CD8-positive, alpha-beta memory T cell (primary cell): ENCODE measurements around the gene HSBP1L1. TPM values are rescaled to one million over a fixed set of nuclear protein-coding genes. Genes with fewer than 3 reads are reported as not detected.
A peak's percentile ranks its signal among the peaks of the same experiment; 100 is the strongest.
"Not testable (repeated sequence)": the region's sequence is repeated elsewhere in the genome, so short reads cannot be mapped to it uniquely, and the experiment has no call there.

Experiments
- CTCF ChIA-PET: fragments of 350-600 bp; sonication (Branson Sonifier 250); formaldehyde crosslinking; loops from one replicate; lab custom pipeline; 2021; ENCODE audit warnings: antibody characterized with exemption; lab: Charles Lee
- POLR2A ChIA-PET: fragments of 350-600 bp; sonication (Branson Sonifier 250); formaldehyde crosslinking; loops from one replicate; lab custom pipeline; 2021; ENCODE audit warnings: antibody characterized with exemption; lab: Charles Lee
- DNase-seq, 5 donors: peaks; one replicate each; pipeline versions ENCODE4 v3.0.0 to v3.0.0-alpha.2; 2020 to 2022; ENCODE audit warnings: mixed read lengths in 1 of 5
- H3K27ac ChIP-seq: one replicate; pipeline ENCODE4 v1.7.0; 2013; ENCODE audit warnings: low read depth, mild to moderate bottlenecking, low read length, moderate library complexity
- H3K27me3 ChIP-seq: 2 replicates; pipeline ENCODE4 v1.7.0; 2013; ENCODE audit warnings: low read length, mild to moderate bottlenecking; ENCODE audit not compliant: insufficient read depth, poor library complexity, severe bottlenecking
- H3K36me3 ChIP-seq: 2 replicates; pipeline ENCODE4 v1.7.0; 2013; ENCODE audit warnings: mild to moderate bottlenecking, low read length, moderate library complexity; ENCODE audit not compliant: insufficient read depth
- H3K4me1 ChIP-seq: 2 replicates; pipeline ENCODE4 v1.7.0; 2013; ENCODE audit warnings: mild to moderate bottlenecking, low read length, moderate library complexity; ENCODE audit not compliant: insufficient read depth
- H3K4me3 ChIP-seq: 2 replicates; pipeline ENCODE4 v1.7.0; 2013; ENCODE audit warnings: mild to moderate bottlenecking, low read length
- H3K9me3 ChIP-seq: 2 replicates; pipeline ENCODE4 v1.7.0; 2013; ENCODE audit warnings: mild to moderate bottlenecking, low read length
- H3K27ac Mint-ChIP-seq, 8 donors: one replicate each; pipeline ENCODE4 v1.8.0; 2020 to 2021; ENCODE audit warnings: mixed read lengths in 8 of 8, mild to moderate bottlenecking in 6 of 8, inconsistent platforms in 3 of 8, moderate library complexity in 3 of 8
- H3K27me3 Mint-ChIP-seq, 2 donors: one replicate each; pipeline ENCODE4 v1.8.0; 2020 to 2021; ENCODE audit warnings: mixed read lengths in 2 of 2, mild to moderate bottlenecking in 1 of 2, moderate library complexity in 1 of 2
- H3K36me3 Mint-ChIP-seq, 3 donors: one replicate each; pipeline ENCODE4 v1.8.0; 2020 to 2021; ENCODE audit warnings: mixed read lengths in 3 of 3, inconsistent platforms in 1 of 3, mild to moderate bottlenecking in 1 of 3
- H3K4me1 Mint-ChIP-seq, 3 donors: one replicate each; pipeline ENCODE4 v1.8.0; 2020 to 2021; ENCODE audit warnings: mixed read lengths in 3 of 3, inconsistent platforms in 1 of 3, mild to moderate bottlenecking in 1 of 3
- H3K4me3 Mint-ChIP-seq, 7 donors: one replicate each; pipeline ENCODE4 v1.8.0; 2020 to 2021; ENCODE audit warnings: mixed read lengths in 7 of 7, mild to moderate bottlenecking in 6 of 7, moderate library complexity in 4 of 7, inconsistent platforms in 2 of 7
- H3K9me3 Mint-ChIP-seq, 5 donors: one replicate each; pipeline ENCODE4 v1.8.0; 2020 to 2022; ENCODE audit warnings: mixed read lengths in 5 of 5, mild to moderate bottlenecking in 3 of 5, moderate library complexity in 2 of 5, inconsistent platforms in 1 of 5
- polyA plus RNA-seq: library from polyadenylated mRNA; unstranded; fragments of 300-500 nt; fragmentation: Illumina TruSeq; gene quantifications from one replicate; pipeline ENCODE4 v1.2.3, GENCODE V29; 2021
- total RNA-seq, 2 experiments: library from RNA; stranded (reverse); gene quantifications; one replicate each; pipeline ENCODE4 v1.2.3, GENCODE V29; 2021

The HSBP1L1 gene
- total and polyA plus RNA-seq, 3 experiments from 2014 or later: 3.3 to 17.2 (median 4.2) TPM

DNA sequence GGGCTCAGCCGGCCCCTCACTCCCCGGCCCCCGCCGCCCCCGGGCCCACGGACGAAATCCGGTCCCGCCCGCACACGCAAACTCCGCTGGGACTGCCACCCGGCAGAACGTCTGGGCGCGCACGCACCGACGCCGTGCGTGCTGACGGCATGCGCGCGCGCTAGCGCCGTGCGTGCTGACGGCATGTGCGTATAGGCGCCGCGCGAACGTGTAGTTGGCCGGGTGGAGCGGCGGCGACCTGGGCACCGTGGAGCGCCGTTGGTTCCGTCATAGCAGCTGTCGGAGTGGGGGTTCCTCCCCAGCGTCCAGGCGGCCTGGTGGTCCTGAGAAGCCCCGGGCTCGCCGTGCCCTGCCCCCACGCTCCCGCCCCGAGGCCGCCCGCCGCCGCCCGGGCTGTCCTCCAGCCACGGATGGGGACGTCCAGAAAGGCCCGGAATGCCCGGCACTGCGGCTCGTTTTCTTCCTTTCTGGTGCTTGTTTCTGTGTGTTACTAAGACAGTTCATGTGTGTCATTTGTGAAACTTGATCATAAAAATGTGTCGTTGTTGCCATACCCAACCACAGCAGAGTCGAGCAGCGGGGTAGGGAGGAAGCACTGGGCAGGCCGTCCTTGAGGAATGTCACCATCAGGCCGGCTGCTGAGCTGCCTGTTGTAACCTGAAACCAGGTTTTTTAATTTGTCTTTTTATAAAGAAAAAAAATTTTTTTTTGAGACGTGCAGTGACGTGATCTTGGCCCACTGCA is 24.2 kb downstream of the HSBP1L1 start, which contains the start of gene TXNL4A:
Gene TXNL4A (minus strand): TSS at position 113 of the 744 bp plus-strand sequence. CDS start 171 bp downstream, outside the sequence.
- Histone ChIP-seq H3K4me3 (peak within 1 kb of the TSS; percentile 88), H3K36me3 (peaks cover 10% of the 10 kb centered on the region), H3K27ac (peak within 1 kb of the TSS; percentile 96), H3K27me3 (no peaks in the 10 kb centered on the region), H3K9me3 (no peaks in the 10 kb centered on the region), H3K4me1 (peaks cover 39% of the 10 kb centered on the region)
- H3K27me3 Mint-ChIP-seq: peaks cover 0 to 2% of the 10 kb centered on the region in 2 donors
- peaks cover 42 to 48% (median 47%) of the 10 kb centered on the region in 3 donors for H3K4me1 Mint-ChIP-seq
- no peaks in the 10 kb centered on the region for H3K9me3 Mint-ChIP-seq
- CTCF ChIA-PET: interaction anchor here (1.4 kb wide), 1 partner anchor 46 kb away, joined by 3 read pairs; the partner anchor contains the start of gene RBFA
- POLR2A ChIA-PET: interaction anchor here (0.9 to 1.6 kb wide), 4 partner anchors 22 to 45 kb away, joined by 4 to 6 read pairs (median 6); partner anchors contain the start of genes RBFA and SLC66A2
- H3K36me3 Mint-ChIP-seq: peaks cover 0 to 31% (median 2%) of the 10 kb centered on the region in 3 donors
- H3K4me3 Mint-ChIP-seq: peak within 1 kb of the TSS; percentile 91 to 98 (median 93)
- peak within 1 kb of the TSS; percentile 93 to 99 (median 98) for H3K27ac Mint-ChIP-seq
- DNase-seq: peak; percentile 74 to 88 (median 85)

DNA sequence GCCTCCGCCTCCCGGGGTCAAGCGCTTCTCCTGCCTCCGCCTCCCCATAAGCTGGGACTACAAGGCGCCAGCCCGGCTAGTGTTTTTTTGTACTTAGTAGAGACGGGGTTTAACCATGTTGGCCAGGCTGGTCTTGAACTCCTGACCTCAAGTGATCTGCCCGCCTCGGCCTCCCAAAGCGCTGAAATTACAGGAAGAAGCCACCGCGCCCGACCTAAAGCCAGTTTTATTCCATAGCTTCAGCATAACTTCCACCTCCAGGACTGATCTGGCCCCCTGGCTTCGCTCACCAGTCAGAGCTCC is 24.7 kb downstream of the HSBP1L1 start:
- Histone ChIP-seq H3K36me3 (peaks cover 10% of the 10 kb centered on the region), H3K9me3 (no peaks in the 10 kb centered on the region), H3K4me1 (peaks cover 34% of the 10 kb centered on the region), H3K27ac (peak overlapping the region; percentile 96), H3K27me3 (no peaks in the 10 kb centered on the region), H3K4me3 (no peak overlapping the region)
- H3K36me3 Mint-ChIP-seq: peaks cover 0 to 26% (median 2%) of the 10 kb centered on the region in 3 donors
- ChIA-PET CTCF (no interaction called here), POLR2A (interaction anchor here (0.9 to 1.2 kb wide), 2 partner anchors 23 to 45 kb away, joined by 5 to 6 read pairs; partner anchors contain the start of gene RBFA)
- peaks cover 37 to 43% (median 42%) of the 10 kb centered on the region in 3 donors for H3K4me1 Mint-ChIP-seq
- peak overlapping the region; percentile 91 to 98 (median 93) for H3K4me3 Mint-ChIP-seq
- H3K9me3 Mint-ChIP-seq: no peaks in the 10 kb centered on the region
- no peak for DNase-seq
- peak overlapping the region; percentile 81 to 99 (median 98) for H3K27ac Mint-ChIP-seq
- H3K27me3 Mint-ChIP-seq: peaks cover 0 to 2% of the 10 kb centered on the region in 2 donors

DNA sequence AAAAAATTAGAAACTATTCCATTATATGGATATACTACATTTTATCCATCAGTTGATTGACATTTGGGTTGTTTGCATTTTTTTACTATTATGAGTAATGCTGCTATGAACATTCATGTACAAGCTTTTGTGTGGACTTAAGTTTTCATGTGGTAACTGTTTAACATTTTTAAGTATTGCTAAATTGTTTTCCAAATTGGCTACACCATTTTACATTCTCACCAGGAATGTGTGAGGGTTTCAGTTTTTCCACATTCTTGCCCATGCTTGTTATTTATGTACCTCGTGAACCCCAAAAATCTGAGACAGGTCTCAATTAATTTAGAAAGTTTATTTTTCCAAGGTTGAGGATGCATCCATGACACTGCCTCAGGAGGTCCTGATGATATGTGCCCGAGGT is 27.1 kb downstream of the HSBP1L1 start:
- CTCF ChIA-PET: no interaction called here

DNA sequence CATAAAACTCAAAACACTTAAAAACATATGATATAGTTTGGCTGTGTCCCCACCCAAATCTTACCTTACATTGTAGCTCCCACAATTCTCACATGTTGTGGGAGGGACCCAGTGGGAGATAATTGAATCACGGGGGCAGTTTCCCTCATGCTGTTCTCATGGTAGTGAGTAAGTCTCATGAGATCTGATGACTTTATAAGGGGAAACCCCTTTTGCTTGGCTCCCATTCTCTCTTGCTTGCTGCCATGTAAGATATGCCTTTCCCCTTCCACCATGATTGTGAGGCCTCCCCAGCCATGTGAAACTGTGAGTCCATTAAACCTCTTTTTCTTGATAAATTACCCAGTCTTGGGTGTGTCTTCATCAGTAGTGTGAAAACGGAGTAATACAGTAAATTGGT is 35.3 kb downstream of the HSBP1L1 start:
- H3K27ac ChIP-seq, H3K27ac Mint-ChIP-seq, H3K4me3 ChIP-seq, H3K27me3 ChIP-seq, H3K36me3 ChIP-seq, H3K4me3 Mint-ChIP-seq, POLR2A ChIA-PET, H3K4me1 Mint-ChIP-seq, DNase-seq, H3K9me3 ChIP-seq, H3K27me3 Mint-ChIP-seq, H3K4me1 ChIP-seq, CTCF ChIA-PET: not testable (repeated sequence)
- peaks cover 2 to 18% (median 10%) of the 10 kb centered on the region in 5 donors for H3K9me3 Mint-ChIP-seq
- peaks cover 0 to 15% (median 3%) of the 10 kb centered on the region in 3 donors for H3K36me3 Mint-ChIP-seq

More for the DNA sequence above, 27.1 kb downstream of the HSBP1L1 start:
- Histone ChIP-seq H3K27ac (no peak overlapping the region), H3K27me3 (no peaks in the 10 kb centered on the region), H3K4me3 (no peak overlapping the region), H3K36me3 (no peaks in the 10 kb centered on the region), H3K9me3 (no peaks in the 10 kb centered on the region), H3K4me1 (peaks cover 19% of the 10 kb centered on the region)
- POLR2A ChIA-PET: no interaction called here
- H3K27me3 Mint-ChIP-seq: peaks cover 0 to 2% of the 10 kb centered on the region in 2 donors
- no peak overlapping the region for H3K27ac Mint-ChIP-seq
- H3K4me1 Mint-ChIP-seq: peaks cover 19 to 23% (median 19%) of the 10 kb centered on the region in 3 donors
- no peaks in the 10 kb centered on the region for H3K9me3 Mint-ChIP-seq
- DNase-seq: no peak
- peak overlapping the region in 1 of 7 donors; percentile 98 for H3K4me3 Mint-ChIP-seq
- peaks cover 0 to 11% (median 4%) of the 10 kb centered on the region in 3 donors for H3K36me3 Mint-ChIP-seq

DNA sequence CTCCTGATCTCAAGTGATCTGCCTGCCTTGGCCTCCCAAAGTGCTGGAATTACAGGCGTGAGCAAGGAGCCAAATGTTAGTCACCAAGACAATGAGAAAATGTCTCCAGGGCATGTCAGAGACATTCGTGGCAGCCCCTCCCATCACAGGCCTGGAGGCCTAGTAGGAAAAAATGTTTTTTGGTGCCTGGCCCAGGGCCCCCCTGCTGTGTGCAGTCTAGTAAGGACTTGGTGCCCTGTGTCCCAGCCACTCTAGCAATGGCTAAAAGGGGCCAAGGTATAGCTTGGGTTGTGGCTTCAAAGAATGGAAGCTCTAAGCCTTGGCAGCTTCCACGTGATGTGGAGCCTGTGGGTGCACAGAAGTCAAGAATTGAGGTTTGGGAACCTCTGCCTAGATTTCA is 36.4 kb downstream of the HSBP1L1 start:
- ChIA-PET POLR2A (no interaction called here), CTCF (no interaction called here)
- no peaks in the 10 kb centered on the region for H3K9me3 ChIP-seq
- Mint-ChIP-seq H3K27ac (no peak overlapping the region), H3K9me3 (peaks cover 4 to 20% (median 12%) of the 10 kb centered on the region in 5 donors), H3K4me1 (no peaks in the 10 kb centered on the region), H3K27me3 (peaks cover 0 to 5% of the 10 kb centered on the region in 2 donors), H3K4me3 (no peak overlapping the region), H3K36me3 (peaks cover 0 to 15% (median 3%) of the 10 kb centered on the region in 3 donors)
- H3K27ac ChIP-seq: no peak overlapping the region
- no peaks in the 10 kb centered on the region for H3K4me1 ChIP-seq
- H3K36me3 ChIP-seq: no peaks in the 10 kb centered on the region
- H3K4me3 ChIP-seq: no peak overlapping the region
- no peak for DNase-seq
- no peaks in the 10 kb centered on the region for H3K27me3 ChIP-seq

DNA sequence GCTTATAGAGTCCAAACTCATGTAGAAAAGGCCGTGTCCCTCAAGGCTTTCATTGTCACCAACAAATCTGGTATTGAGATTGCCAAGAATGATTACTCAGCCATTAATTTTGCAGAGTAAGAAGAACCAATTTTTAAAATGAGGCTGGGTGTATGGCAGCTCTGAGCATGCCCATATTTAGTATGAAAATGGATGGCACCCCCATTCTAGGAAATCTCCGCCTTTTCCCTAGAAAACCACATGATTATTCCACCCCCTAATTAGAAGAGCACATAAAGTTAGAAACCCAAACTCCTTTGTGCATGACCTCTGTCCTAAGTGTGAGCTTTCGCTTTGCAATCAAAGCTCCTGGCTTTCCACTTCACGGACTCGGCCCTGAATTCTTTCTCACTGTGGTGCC is 38.0 kb downstream of the HSBP1L1 start:
- Mint-ChIP-seq H3K36me3 (peaks cover 0 to 21% (median 3%) of the 10 kb centered on the region in 3 donors), H3K4me1 (no peaks in the 10 kb centered on the region), H3K9me3 (peaks cover 4 to 29% (median 12%) of the 10 kb centered on the region in 5 donors), H3K4me3 (no peak overlapping the region), H3K27ac (no peak overlapping the region), H3K27me3 (peaks cover 0 to 5% of the 10 kb centered on the region in 2 donors)
- no peak for DNase-seq
- H3K27ac ChIP-seq: no peak overlapping the region
- H3K4me3 ChIP-seq: no peak overlapping the region
- H3K4me1 ChIP-seq: no peaks in the 10 kb centered on the region
- POLR2A ChIA-PET: no interaction called here
- H3K36me3 ChIP-seq: no peaks in the 10 kb centered on the region
- H3K9me3 ChIP-seq: no peaks in the 10 kb centered on the region
- no peaks in the 10 kb centered on the region for H3K27me3 ChIP-seq
- CTCF ChIA-PET: no interaction called here

DNA sequence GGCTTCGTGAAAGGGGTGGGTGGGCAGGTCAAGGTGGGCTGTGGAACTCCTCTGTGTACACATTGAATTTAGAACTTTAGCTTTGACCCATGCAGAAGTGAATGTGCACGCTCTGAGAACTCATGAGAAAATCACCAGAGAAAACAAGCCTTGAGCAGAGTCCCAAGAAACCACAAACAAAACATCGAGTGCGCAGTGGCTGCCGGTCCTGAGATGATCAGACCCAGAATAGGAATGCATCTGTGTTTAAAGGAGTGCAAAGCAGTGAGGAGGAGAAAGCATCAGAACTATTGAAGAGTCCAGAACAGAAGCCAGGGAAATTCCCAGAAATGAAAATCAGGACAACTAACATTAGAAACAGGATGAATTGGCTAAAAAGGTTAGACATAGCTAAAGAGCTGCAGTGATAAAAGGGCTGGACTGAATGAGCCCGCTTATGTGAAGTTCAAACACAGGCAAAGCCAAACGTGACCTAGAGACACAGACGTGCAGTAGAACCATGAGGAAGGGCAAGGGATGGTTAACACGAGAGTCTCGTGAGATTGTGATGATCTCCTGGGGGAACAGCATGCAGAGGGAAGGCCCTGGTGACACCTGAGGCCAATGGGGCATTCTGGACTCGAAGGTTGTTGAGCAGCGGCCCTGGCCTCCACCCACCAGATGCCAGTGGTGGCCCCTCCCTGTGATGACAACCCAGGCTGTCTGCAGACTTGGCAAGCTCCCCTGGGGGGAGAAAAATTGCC is 40.3 kb downstream of the HSBP1L1 start:
- CTCF ChIA-PET: no interaction called here
- peaks cover 7 to 35% (median 14%) of the 10 kb centered on the region in 5 donors for H3K9me3 Mint-ChIP-seq
- Histone ChIP-seq H3K27me3 (no peaks in the 10 kb centered on the region), H3K36me3 (no peaks in the 10 kb centered on the region), H3K9me3 (no peaks in the 10 kb centered on the region), H3K4me1 (no peaks in the 10 kb centered on the region), H3K27ac (no peak overlapping the region), H3K4me3 (no peak overlapping the region)
- DNase-seq: no peak
- H3K36me3 Mint-ChIP-seq: peaks cover 4 to 35% (median 4%) of the 10 kb centered on the region in 3 donors
- H3K27me3 Mint-ChIP-seq: peaks cover 0 to 8% of the 10 kb centered on the region in 2 donors
- POLR2A ChIA-PET: no interaction called here
- H3K27ac Mint-ChIP-seq: peak overlapping the region in 1 of 8 donors; percentile 83
- peak overlapping the region in 1 of 7 donors; percentile 3 for H3K4me3 Mint-ChIP-seq
- no peaks in the 10 kb centered on the region for H3K4me1 Mint-ChIP-seq
